Metanephros (tissue), 2 donors: ENCODE data around the gene TPPP3. TPM values are rescaled to one million over a fixed set of nuclear protein-coding genes. Genes with fewer than 3 reads are reported as not detected.

Experiments
- small RNA-seq: library from RNA; depleted of rRNA; stranded (forward); fragments of <200 nt; gene quantifications from one replicate; pipeline ENCODE3, GENCODE V24; 2014; ENCODE audit warnings: low replicate concordance
- total RNA-seq: library from RNA; depleted of rRNA; stranded (reverse); fragments of >200 nt; gene quantifications from one replicate; pipeline ENCODE4 v1.2.3, GENCODE V29; 2014

Gene TPPP3
- total RNA-seq = 38.6 TPM

GRCh38 chr16:67393111-67393787 lies at the start of gene TPPP3:
TSS of gene TPPP3 (minus strand) at chr16:67393498. CDS start at chr16:67391111, 2,387 bp downstream.

GRCh38 chr16:67430977-67431774 lies 37.9 kb upstream of the TPPP3 start, which contains the start of gene HSD11B2:
TSS of gene HSD11B2 (plus strand) at chr16:67431121. CDS start at chr16:67431249, 128 bp downstream.

GRCh38 chr16:67415872-67416793 lies 22.8 kb upstream of the TPPP3 start, which contains the start of gene ZDHHC1:
TSS of gene ZDHHC1 (minus strand) at chr16:67416477. CDS start at chr16:67407775, 8,702 bp downstream.

Small RNA genes within 50 kb of the gene (small RNA-seq; reads per million reads assigned to genes)
- gene RNU1-123P = not detected

Other genes with a start within 250 kb of the TPPP3 start
- 21.1 TPM for gene B3GNT9, start 242.5 kb downstream of the TPPP3 start, total RNA-seq
- gene TRADD, start 233.6 kb downstream of the TPPP3 start, total RNA-seq = 9.1 TPM
- gene FBXL8, start 233.5 kb downstream of the TPPP3 start, total RNA-seq = 4.6 TPM
- 5.6 TPM for gene HSF4, start 228.8 kb downstream of the TPPP3 start, total RNA-seq
- gene NOL3, start 223.0 kb downstream of the TPPP3 start, total RNA-seq = 9.5 TPM
- 50.2 TPM for gene MATCAP1, start 209.5 kb downstream of the TPPP3 start, total RNA-seq
- gene EXOC3L1, start 203.4 kb downstream of the TPPP3 start, total RNA-seq = 11.6 TPM
- 42.3 TPM for gene E2F4, start 201.3 kb downstream of the TPPP3 start, total RNA-seq
- 6.3 TPM for gene ELMO3, start 194.4 kb downstream of the TPPP3 start, total RNA-seq
- gene TMEM208, start 166.4 kb downstream of the TPPP3 start, total RNA-seq = 16.5 TPM
- 29.9 TPM for gene FHOD1, start 146.0 kb downstream of the TPPP3 start, total RNA-seq
- 3.6 TPM for gene SLC9A5, start 144.5 kb downstream of the TPPP3 start, total RNA-seq
- 41.7 TPM for gene PLEKHG4, start 114.0 kb downstream of the TPPP3 start, total RNA-seq
- gene KCTD19, start 66.8 kb downstream of the TPPP3 start, total RNA-seq = 0.47 TPM
- 4.9 TPM for gene LRRC36, start 66.7 kb downstream of the TPPP3 start, total RNA-seq
- gene ZDHHC1, start 23.0 kb upstream of the TPPP3 start, total RNA-seq = 14.5 TPM
- gene HSD11B2, start 37.6 kb upstream of the TPPP3 start, total RNA-seq = 198 TPM
- gene ATP6V0D1, start 87.7 kb upstream of the TPPP3 start, total RNA-seq = 91.1 TPM
- gene AGRP, start 90.0 kb upstream of the TPPP3 start, total RNA-seq = 0.47 TPM
- gene RIPOR1, start 135.3 kb upstream of the TPPP3 start, total RNA-seq = 55.6 TPM
- gene CTCF, start 169.0 kb upstream of the TPPP3 start, total RNA-seq = 49.9 TPM